22Rv1 (cell line): Measurements from ENCODE around the gene RTCA.
"Not testable (repeated sequence)": the region's sequence is repeated elsewhere in the genome, so short reads cannot be mapped to it uniquely, and the experiment has no call there.

Source experiments
- H3K27ac ChIP-seq: fragments of 450-650 bp; 2 replicates; pipeline ENCODE4 v1.5.1; 2017
- ZFX ChIP-seq: fragments of 450-650 bp; IDR thresholded peaks from 2 replicates; pipeline ENCODE4 v1.6.1; 2017; ENCODE audit warnings: antibody characterized with exemption, borderline replicate concordance
- TF ChIP-seq, protein P1 (sequence below): fragments of 450-650 bp; IDR thresholded peaks from 2 replicates; pipeline ENCODE4 v1.5.1; 2017; ENCODE audit warnings: mild to moderate bottlenecking

The RTCA gene

DNA sequence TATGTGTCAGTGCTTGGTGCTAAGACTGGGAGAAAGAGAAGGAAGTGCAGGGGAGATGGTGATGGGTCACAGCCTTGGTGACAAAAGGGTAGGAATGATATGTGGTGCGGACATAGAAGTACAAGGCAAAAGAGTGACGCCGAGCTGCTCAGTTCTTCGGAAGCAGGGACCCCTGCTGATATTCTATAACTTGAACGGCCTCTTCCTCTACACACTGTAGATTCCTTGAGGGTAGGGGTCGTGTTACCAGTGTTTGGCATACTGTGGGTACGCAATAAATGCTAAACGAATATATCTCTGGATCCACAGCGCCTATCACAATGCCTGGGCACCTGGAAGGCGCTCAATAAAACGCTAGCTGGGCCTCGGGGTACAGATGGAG lies 16.9 kb upstream of the RTCA start:
- TF ChIP-seq, protein P1, sequence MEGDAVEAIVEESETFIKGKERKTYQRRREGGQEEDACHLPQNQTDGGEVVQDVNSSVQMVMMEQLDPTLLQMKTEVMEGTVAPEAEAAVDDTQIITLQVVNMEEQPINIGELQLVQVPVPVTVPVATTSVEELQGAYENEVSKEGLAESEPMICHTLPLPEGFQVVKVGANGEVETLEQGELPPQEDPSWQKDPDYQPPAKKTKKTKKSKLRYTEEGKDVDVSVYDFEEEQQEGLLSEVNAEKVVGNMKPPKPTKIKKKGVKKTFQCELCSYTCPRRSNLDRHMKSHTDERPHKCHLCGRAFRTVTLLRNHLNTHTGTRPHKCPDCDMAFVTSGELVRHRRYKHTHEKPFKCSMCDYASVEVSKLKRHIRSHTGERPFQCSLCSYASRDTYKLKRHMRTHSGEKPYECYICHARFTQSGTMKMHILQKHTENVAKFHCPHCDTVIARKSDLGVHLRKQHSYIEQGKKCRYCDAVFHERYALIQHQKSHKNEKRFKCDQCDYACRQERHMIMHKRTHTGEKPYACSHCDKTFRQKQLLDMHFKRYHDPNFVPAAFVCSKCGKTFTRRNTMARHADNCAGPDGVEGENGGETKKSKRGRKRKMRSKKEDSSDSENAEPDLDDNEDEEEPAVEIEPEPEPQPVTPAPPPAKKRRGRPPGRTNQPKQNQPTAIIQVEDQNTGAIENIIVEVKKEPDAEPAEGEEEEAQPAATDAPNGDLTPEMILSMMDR: no peak
- TF ChIP-seq ZFX: no peak
- peak overlapping the region; percentile 64 for H3K27ac ChIP-seq

DNA sequence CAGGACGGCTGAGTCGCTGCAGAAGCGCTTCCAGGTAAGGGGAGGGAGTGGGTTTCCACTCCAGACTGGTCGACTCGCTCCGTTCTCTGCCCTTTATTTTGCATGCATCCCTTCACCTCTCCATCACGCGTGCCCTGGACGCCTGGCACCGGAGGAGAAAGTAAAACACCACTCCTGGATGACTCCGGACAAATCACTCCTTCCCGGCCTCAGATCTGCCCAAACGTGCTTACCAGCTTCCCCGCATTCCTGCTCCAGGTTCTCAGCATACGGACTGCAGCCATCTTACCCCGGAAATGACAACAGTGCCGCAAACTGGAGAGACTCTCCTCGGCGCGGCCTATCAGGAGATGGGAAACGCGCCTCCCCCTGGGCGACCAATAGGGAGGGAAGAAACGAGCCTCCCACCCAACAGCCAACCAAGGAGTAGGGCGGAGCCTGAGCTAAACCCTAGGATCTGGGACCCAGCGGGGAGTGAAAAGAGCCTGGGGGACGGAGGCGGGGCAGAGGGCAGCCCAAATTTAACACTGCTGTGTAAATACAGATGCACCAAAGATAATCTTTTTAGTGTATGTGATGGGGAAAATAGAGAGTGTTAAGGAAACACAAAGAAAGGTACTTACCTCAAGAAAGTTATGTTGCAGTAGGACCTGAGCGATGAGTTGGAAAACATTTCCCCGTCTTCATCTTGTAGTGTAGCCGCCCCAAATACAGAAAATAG lies 16.3 kb upstream of the RTCA start, which contains the start of gene DBT:
DBT (minus strand) TSS at position 298 of the 721 bp plus-strand sequence; CDS start at position 284, 14 bp downstream.
- TF ChIP-seq, protein P1: no peak
- no peak for TF ChIP-seq ZFX
- H3K27ac ChIP-seq: peak within 1 kb of the TSS; percentile 64

DNA sequence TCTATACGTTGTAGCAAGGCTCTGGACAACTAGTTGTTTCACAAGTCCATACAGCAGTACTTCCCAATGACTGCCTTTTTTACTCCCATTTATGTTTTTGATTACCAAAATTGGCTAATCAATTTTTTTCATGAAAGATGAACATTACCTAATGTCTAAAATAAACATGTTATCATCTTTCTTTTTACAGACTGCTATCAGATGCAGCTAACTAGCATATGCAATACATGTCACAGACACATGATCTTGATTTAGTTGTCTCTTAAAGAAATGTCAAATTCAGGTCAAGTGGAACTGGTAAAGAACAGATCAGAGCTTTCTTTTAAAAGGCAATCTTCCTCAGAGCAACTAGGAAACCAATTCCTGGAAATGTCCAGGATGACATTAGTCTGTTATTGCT lies 15.8 kb upstream of the RTCA start:
- peak overlapping the region; percentile 64 for H3K27ac ChIP-seq
- TF ChIP-seq, protein P1: no peak
- no peak for TF ChIP-seq ZFX

DNA sequence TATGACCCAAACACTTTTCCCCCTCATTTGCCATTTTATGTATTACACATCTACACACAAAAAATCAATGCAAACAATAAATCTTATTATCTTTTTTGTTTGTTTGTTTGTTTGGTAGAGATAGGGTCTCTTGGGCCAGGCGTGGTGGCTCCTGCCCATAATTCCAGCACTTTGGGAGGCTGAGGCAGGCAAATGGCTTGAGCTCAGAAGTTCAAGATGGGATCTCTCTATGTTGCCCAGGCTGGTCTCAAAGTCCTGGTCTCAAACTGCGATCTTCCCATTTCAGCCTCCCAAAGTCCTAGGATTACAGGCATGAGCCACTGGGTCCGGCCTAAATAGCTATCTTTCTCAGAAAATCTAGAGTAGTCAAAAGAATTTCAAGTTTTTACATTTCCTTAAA lies 15.2 kb upstream of the RTCA start:
- H3K27ac ChIP-seq: peak overlapping the region; percentile 64; the same call in 1 of the 2 replicates
- TF ChIP-seq ZFX: no peak
- TF ChIP-seq, protein P1: no peak

DNA sequence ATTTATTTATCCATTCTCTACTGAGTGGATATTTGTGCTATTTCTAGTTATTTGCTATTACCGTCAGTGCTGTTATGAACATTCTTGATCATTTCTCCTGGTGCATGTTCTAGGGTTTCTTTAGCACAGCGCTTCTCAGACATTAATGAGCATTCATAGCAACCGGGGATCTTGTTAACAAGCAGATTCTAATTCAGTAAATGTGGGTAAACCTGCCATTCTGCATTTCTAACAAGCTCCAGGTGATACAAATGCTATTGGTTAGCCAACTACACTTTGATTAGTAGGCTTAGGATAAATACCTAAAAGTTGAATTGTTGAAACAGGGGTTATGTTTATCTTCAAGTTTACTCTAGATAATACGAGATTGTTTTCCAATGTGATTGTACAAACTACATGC lies 13.1 kb upstream of the RTCA start:
- no peak for TF ChIP-seq ZFX
- TF ChIP-seq, protein P1: no peak
- no peak overlapping the region for H3K27ac ChIP-seq

DNA sequence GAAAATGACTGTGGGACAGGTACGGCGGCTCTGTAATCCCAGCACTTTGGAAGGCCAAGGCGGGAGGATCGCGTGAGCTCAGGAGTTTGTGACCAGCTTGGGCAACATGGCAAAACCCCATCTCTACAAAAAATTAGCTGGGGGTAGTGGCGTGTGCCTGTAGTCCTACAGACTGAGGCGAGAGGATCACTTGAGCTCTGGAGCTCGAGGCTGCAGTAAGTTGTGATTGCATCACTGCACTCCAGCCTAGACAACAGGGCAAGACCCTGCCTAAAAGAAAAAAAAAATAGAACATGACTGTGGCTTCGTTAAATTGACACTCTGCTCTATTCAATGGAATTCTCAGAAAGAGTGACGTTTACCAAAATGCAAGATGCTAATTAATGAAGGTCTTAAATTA lies 12.5 kb upstream of the RTCA start:
- TF ChIP-seq, protein P1: no peak
- TF ChIP-seq ZFX: no peak
- H3K27ac ChIP-seq: no peak overlapping the region

DNA sequence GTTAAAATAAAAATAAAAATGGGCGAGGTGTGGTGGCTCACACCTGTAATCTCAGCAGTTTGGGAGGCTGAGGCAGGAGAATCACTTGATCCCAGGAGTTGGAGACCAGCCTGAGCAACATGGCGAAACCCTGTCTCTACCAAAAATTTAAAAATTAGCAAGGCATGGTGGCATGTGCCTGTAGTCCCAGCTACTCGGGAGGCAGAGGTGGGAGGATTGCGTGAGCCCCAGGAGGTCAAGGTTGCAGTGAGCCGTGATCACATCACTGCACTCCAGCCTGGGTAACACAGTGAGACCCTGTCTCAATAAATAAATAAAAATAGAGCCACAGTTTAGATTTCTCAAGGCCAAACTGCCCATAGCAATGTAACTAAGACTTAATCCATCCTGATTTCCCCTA lies 9.7 kb upstream of the RTCA start:
- not testable (repeated sequence) for H3K27ac ChIP-seq

DNA sequence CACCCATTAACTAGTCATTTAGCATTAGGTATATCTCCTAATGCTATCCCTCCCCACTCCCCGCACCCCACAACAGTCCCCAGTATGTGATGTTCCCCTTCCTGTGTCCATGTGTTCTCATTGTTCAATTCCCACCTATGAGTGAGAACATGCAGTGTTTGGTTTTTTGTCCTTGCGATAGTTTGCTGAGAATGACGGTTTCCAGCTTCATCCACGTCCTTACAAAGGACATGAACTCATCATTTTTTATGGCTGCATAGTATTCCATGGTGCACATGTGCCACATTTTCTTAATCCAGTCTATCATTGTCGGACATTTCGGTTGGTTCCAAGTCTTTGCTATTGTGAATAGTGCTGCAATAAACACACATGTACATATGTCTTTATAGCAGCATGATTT lies 7.6 kb upstream of the RTCA start:
- not testable (repeated sequence) for H3K27ac ChIP-seq
